Measurements from ENCODE around the gene CCR9.

CCR9 gene

DNA sequence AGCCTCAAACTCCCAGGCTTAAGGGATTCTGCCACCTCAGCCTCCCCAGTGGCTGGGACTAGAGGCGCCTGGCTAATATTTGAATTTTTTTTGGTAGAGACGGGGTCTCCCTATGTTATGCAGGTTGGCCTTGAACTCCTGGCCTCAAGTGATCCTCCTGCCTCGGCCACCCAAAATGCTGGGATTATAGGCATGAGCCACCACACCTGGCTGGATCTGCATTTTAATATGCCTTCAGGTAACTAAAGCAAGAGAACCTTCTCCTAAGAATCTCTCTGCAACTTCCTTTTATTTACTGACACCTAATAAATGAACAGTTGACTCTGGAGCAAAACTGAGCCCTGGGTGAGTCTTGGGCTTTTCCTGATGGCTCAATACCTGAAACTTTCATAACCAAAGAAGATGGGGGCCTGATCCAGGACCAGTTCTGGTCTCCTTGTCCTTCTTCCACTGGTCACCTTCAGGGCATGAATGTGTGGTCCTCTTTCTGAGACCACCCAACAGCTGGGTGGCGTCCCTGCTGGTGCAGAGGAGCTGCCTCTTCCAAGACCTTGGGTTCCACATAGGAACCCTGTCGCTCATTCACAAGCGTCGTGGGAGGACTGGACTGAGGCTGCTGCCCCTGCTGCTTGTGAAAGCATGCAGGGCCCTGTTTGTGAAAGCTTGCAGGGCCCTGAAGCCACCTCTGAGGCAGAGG is 28.2 kb downstream of the CCR9 start:
- TF ChIP-seq, protein P1, sequence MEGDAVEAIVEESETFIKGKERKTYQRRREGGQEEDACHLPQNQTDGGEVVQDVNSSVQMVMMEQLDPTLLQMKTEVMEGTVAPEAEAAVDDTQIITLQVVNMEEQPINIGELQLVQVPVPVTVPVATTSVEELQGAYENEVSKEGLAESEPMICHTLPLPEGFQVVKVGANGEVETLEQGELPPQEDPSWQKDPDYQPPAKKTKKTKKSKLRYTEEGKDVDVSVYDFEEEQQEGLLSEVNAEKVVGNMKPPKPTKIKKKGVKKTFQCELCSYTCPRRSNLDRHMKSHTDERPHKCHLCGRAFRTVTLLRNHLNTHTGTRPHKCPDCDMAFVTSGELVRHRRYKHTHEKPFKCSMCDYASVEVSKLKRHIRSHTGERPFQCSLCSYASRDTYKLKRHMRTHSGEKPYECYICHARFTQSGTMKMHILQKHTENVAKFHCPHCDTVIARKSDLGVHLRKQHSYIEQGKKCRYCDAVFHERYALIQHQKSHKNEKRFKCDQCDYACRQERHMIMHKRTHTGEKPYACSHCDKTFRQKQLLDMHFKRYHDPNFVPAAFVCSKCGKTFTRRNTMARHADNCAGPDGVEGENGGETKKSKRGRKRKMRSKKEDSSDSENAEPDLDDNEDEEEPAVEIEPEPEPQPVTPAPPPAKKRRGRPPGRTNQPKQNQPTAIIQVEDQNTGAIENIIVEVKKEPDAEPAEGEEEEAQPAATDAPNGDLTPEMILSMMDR (IDR thresholded peaks at IDR 0.05) = no peak
- Histone ChIP-seq H3K4me3 (no peak overlapping the region), H3K27ac (no peak overlapping the region)
- no peak for DNase-seq (ENCODE audit: low spot score)

DNA sequence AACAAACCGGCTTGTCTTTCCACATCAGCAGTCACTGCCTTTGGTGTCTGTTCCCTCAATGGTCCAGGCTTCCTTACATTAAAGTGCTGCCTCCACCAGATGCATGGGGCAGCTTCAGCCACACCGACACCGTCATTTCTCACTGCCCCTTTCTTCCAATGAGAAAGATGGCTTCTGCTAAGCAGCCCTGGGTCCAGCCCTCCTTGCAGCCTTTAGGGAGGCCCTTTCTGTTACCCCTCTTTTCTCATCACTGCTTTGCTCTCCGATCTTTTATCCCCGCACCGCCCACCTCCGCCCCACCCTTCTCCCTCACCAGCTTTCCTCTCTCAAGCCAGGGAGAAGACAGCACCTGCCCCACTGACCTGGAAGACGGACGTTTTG is 28.7 kb downstream of the CCR9 start:
- Histone ChIP-seq H3K27ac (no peak overlapping the region), H3K4me3 (no peak overlapping the region)
- no peak for DNase-seq (ENCODE audit: low spot score)
- TF ChIP-seq, protein P1 (IDR thresholded peaks at IDR 0.05) = no peak

DNA sequence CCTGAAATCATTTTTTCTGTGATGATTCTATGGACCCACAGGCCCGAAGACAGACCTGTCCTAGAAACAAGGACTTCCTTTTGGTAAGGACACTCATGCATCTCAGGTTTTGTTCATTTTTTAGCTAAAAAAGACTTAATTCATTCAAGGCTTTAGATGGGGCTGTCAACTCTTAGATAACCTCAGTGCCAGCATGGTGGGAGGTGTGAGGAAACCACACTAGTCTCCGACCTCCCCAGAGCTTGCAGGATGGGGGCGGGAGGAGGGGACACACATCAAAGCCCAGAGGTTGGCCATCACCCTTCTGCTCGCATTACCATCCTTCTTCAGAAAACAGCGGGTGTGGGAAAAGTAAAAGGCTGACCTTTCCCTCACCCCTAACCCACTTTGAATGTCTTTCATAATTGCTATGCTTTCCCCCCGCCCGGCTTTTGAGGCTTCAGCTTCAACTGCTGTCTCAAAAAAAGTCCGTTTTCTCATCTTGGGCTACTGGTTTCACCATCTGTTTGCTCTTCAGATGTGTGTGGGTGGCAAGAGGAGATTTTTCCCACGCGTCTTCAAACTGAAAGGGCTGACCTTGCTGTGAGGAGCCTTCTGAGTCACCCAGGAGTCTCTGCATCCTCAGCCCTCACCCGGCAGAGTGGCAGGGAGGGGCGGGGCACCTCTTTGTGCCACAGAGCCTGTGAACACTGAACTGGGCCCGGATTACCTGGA is 29.3 kb downstream of the CCR9 start:
- TF ChIP-seq, protein P1 (IDR thresholded peaks at IDR 0.05) = no peak
- no peak overlapping the region for H3K27ac ChIP-seq
- no peak for DNase-seq (ENCODE audit: low spot score)
- no peak overlapping the region for H3K4me3 ChIP-seq

DNA sequence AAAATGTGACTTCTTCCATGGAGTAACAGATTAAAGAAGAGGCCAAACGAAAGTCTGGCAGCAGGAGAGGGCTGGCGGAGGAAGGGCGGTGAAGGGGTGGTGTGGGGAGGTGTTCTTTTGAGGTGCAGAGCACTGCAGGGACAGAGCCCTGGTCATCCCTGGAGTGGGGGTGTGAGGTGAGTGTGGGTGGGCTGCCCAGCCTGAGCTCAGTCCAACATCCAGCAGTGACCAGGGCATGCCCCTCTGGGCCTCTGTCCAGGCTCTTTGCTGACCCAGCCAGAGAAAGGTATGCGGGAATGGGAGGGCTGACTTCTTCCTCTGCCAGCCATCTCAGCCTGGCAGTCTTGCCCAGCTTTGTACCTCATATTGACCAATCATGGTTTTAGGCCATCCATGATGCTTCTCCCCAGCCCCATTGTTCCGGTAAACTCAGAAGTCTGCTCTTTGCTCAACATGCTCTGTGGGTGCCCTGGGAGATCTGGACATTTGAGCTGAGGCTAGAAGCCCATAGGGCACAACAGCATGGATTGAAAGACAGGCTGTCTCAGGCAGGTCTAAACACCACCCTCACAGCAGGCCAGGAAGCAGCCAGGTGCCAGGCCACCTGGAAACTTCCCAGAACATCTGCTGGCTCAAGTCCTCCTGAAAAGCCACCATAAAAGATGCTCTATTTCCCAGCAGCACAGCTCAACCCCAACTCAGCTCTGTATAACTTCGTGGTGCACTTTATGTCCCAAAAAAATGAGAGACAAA is 31.0 kb downstream of the CCR9 start:
- Histone ChIP-seq H3K4me3 (no peak overlapping the region), H3K27ac (no peak overlapping the region)
- no peak for DNase-seq (ENCODE audit: low spot score)
- TF ChIP-seq, protein P1 (IDR thresholded peaks at IDR 0.05) = no peak

DNA sequence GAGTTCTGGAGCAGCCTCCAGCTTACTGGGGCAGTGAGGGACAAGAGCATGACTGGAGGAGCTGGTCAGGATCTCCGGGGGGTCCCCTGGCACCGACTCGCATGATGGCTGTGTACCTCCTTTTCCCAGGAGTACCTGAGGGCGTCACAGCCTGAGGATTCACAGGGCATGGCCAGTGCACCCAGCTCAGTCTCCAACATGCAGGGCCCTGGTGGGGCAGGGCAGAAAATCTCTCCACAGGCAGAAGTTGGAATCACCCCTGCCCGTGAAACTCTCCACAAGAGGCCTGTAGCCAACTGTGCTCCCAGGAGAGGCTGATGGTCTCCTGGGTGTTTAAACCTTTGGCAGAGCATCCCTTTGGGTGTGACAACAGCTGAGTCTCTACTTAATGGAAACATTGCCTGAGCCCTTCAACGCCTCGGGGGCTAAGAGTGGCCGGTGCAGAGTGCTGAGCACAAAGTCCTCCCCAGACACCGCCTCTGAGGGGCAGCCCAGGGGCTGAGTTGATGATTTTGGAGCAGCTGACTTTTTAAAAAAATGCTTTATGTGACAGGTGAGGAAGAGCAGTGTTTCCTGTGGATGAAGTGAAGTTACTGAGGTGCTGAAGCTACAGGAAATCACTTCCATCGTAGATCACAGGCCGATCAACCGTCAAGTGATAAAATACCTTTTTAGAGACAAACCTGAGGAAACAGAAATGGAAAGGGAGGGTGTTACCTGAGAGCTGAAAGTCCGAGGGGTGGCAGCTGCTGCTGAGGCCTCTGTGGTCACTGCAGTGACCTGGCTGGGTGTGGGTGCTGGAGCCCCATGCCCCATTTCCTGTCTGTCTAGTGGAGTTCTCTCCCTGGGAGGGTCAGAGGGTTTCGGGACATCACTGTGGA is 35.1 kb downstream of the CCR9 start:
- DNase-seq (ENCODE audit: low spot score) = no peak
- no peak overlapping the region for H3K27ac ChIP-seq
- H3K4me3 ChIP-seq = no peak overlapping the region
- TF ChIP-seq, protein P1 (IDR thresholded peaks at IDR 0.05) = no peak

DNA sequence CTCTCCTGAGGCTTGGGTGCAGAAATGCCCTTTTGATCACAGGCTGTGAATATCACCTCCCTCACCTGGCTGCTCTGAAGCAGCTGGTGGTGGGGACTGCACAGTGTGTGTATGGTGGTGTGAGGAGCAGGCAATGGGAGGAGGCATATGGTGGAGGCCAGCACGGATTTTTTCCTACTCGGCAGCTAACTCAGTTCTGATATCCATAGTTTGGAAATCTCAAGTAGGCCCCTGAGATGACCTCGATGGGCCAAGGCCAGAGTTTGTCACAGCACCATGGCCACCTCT is 35.6 kb downstream of the CCR9 start:
- Histone ChIP-seq H3K27ac (no peak overlapping the region), H3K4me3 (no peak overlapping the region)
- no peak for DNase-seq (ENCODE audit: low spot score)
- TF ChIP-seq, protein P1 (IDR thresholded peaks at IDR 0.05) = no peak

All from coronary artery (tissue), 2 donors.